RPMI7951 (cell line): Measurements from ENCODE around the gene UBA6. TPM values are rescaled to one million over a fixed set of nuclear protein-coding genes. Genes with fewer than 3 reads are reported as not detected.
A peak's percentile ranks its signal among the peaks of the same experiment; 100 is the strongest.
"Not testable (repeated sequence)": the region's sequence is repeated elsewhere in the genome, so short reads cannot be mapped to it uniquely, and the experiment has no call there.

Experiments
- DNase-seq: peaks from one replicate; pipeline ENCODE4 v3.0.0-alpha.2; 2012; ENCODE audit warnings: low read depth
- total RNA-seq: library from RNA; depleted of rRNA; stranded (reverse); fragments of >200 nt; shearing (Covaris generic); gene quantifications from 2 replicates; pipeline ENCODE4 v1.2.3, GENCODE V29; 2014

The UBA6 gene
- total RNA-seq, 1 experiment from 2014 or later, result 162 TPM

GRCh38 chr4:67714248-67714583, 13.3 kb upstream of the UBA6 start:
- DNase-seq, result peak; percentile 69

GRCh38 chr4:67713529-67714247, 12.7 kb upstream of the UBA6 start:
- DNase-seq, result peak; percentile 73

GRCh38 chr4:67712650-67713528, 11.9 kb upstream of the UBA6 start:
- DNase-seq, result peak; percentile 62

DNA sequence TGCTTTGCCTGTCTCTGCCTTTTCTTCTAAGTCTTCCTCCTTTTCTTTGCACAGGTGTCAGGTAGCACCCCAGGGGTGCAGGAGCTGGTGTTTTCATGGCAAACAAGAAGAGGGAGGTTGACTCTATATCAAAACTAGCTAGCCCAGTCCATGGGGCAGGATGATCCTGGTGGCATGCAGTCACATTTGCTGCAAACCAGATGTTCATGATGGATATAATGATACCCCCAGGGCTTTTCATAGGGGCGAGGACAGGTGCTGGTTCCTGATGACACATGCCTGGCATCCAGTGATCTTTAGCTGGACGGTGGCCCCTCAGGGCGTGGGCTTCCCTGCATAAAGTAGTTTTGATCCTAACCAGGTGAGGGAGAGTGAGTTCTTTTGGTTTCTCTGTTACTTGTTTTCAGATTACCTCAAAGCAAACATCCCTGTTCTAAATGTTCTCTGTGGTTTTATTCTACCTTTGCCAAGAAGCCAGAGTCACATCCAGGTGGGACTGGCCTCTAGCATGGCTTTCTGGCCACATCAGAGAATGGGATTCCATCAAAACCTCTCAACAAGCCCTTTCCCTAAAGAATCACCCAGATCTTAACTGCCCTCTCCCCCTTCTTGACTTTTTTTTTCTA, 11.2 kb upstream of the UBA6 start:
- peak; percentile 48 for DNase-seq

GRCh38 chr4:67706682-67707081, 5.7 kb upstream of the UBA6 start:
- not testable (repeated sequence) for DNase-seq

DNA sequence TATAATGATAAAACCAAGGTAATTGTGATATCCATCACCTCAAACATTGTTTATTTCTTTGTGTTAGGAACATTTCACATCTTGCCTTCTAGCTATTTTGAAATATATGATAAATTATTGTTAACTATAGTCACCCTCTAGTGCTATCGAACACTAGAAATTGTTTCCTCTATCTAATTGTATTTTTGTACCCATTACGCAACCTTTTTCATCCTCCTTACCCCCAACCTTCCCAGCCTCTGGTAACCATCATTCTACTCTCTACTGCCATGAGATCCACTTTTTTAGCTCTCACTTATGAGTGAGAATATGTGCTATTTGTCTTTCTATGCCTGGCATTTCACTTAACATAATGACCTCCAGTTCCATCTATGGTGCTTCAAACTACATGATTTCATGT, 3.9 kb upstream of the UBA6 start:
- DNase-seq, result no peak

- DNase-seq, result no peak
Measured at GRCh38 chr4:67702166-67702565, 1.2 kb upstream of the UBA6 start.

GRCh38 chr4:67701517-67701850, 529 bp upstream of the UBA6 start:
- DNase-seq, result peak; percentile 33

GRCh38 chr4:67700116-67700737, 728 bp downstream of the UBA6 start:
- DNase-seq, result peak; percentile 42

DNA sequence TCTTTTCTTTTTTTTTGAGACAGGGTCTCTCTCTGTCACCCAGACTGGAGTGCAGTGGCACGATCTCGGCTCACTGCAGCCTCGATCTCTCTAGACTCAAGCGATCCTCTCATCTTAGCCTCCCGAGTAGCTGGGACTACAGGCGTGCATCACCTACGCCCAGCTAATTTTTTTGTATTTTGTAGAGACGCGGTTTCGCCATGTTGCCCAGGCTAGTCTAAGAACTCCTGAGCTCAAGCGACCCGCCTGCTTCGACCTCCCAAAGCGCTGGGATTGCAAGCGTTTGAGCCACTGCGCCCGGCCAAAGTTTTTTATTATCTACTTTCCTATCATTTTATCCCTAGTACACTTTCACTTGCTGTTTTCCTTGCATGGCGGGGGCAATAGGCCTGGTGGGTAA, 1.4 kb downstream of the UBA6 start:
- DNase-seq, result no peak

DNA sequence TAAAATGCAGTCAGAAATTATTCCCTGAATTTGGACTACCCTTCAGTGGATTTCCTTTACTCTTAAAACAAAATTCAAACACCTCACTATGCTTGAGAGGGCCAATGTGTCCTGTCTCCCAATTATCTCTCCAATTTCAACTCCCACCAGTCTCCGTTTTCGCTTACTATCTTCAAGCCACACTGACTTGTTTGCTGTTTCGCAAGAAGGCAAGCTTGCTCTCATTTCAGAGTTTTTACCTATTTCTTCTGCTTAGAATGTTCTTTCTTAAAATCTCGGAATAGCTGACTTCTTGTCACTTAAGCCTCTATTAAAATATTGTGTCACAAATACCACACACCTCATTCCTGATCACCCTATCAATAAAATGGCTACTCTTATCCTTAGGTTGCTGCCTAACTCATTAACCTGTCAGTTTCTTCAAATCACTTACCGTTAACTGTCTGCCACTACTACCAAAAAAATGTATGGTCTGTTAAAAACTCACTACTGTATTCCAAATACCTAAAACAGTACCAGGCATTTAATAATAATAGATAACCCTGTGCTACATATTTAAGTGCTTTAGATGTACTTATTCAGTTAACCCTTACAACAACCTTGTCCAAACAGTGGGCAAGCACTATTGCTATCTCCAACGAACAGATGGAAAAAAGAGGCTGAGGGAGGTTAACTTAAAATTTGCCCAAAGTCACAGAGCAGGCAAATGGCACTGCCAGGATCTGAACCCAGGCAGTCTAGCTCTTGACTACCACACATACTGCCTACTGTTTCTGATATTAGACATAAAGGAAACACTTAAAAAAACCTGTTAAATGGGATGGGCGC, 2.9 kb downstream of the UBA6 start:
- no peak for DNase-seq

GRCh38 chr4:67696061-67696460, 4.9 kb downstream of the UBA6 start:
- DNase-seq, result no peak

DNA sequence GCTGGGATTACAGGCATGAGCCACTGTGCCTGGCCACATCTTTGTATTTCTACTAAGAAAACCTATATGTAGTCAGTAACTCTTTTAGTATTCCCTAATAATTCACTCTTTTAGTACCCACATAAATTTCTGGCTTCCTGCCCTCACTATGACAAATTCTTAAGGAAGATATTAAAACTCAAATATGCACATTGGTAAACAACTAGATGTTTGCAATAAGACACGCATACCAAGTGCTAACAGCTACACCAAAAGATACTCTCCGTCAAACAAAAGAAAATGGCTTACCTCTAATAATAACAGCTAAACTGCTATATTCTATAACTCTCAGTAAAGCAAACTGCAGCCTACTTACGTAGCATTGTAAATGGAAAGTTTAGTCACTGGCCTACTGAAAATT, 6.3 kb downstream of the UBA6 start:
- DNase-seq, result no peak

DNA sequence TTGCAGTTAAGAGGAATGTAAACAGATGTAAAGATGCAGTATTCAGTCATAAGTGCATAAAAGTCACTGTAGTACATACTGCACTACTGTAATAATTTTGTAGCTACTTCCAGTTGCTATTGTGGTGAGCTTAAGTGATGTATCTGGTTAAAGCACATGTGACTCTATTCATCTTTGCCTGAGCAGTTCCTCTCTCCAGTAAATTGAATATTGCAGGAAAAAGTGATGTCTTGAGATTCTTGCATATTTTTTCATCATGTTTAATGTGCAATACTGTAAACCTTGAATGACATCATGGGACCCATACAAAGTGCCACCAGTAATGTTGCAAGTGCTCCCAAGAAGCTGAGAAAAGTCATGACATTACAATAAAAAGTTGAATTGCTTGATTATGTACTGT, 9.6 kb downstream of the UBA6 start:
- no peak for DNase-seq

- no peak for DNase-seq
Measured at GRCh38 chr4:67687636-67688035, 13.3 kb downstream of the UBA6 start.

GRCh38 chr4:67685532-67685859, 15.5 kb downstream of the UBA6 start:
- no peak for DNase-seq

DNA sequence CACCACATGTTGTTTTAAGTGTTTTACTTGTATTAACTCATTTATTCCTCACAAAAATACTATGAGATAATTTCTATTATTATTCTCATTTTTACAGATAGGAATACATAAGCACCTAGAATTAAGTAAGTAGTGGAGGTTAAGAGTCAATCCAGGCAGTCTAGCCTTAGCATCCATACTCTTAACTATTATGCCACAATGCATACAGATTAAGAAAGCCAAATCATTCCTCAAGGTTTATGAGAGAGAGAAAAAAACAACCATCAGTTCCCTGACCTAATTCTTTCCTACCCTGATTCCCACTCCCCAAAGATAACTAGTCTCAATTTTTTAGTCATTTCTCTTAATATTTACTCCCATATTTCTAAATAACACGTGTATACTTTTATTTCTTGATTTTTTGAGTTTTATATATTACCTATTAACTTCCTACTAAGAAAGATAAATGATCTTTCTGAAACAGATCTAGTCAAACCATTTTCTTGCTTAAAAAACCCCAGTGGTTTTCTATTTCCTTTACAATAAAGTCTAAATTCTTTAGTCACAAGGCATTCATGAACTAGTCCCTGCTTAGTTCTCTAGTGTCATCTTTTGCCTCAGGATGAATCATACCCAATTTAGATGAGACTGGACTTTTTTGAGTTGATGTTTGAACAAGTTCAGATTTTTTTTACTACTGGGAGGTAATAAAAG, 16.0 kb downstream of the UBA6 start:
- no peak for DNase-seq

GRCh38 chr4:67682266-67682665, 18.7 kb downstream of the UBA6 start:
- DNase-seq, result no peak

GRCh38 chr4:67680581-67681222, 20.3 kb downstream of the UBA6 start:
- peak; percentile 18 for DNase-seq

DNA sequence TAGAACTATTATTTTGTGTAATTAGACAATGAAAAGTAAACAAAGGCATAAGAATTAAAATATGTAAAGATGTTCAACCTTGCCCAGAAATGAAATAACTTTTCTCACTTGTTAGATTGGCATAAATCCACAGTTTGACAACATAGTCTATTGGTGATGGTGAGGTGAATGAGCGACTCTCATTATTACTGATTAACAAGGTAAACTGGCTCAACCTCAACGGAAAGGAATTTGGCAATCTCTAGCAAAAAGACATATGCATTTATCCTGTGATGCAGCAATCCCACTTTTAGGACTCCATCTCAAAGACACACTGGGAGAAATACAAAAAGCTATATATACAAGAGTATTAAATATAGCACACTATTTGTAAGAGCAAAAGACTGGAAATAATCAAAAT, 22.3 kb downstream of the UBA6 start:
- DNase-seq, result no peak

DNA sequence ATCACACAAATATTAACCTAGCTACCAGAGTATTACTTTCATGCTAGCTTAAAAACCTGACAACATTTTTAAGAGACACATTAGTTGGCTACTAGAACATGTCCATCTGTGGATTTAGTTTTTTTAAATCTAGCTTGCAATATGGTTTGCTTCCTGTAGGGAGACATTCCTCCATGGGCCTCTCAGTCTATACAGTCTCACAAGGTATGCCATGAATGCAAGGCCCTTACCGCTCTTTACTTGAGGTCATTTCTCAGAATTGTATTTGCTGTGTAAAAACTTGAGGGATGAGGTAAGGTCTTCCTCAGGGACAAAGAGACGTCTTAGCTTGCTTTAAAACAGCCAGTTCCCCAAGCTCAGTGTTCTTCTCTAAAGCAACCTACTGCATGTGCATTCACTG, 26.9 kb downstream of the UBA6 start:
- no peak for DNase-seq
